Osteoblast (primary cell): ENCODE measurements around the gene TCF19. TPM values are rescaled to one million over a fixed set of nuclear protein-coding genes. Genes with fewer than 3 reads are reported as not detected.

Source experiments
- DNase-seq: peaks from one replicate; pipeline ENCODE4 v3.0.0; 2011; ENCODE audit warnings: low spot score, mixed read lengths; ENCODE audit not compliant: insufficient read length; ENCODE audit errors: missing footprints
- H2AFZ ChIP-seq: 2 replicates; pipeline ENCODE4 v1.6.0; 2011; ENCODE audit warnings: mild to moderate bottlenecking, low read length
- H3K27ac ChIP-seq: 2 replicates; pipeline ENCODE4 v1.5.1; 2011; ENCODE audit warnings: mild to moderate bottlenecking, low read depth, low read length, moderate library complexity
- H3K27me3 ChIP-seq: 2 replicates; pipeline ENCODE4 v1.6.0; 2012; ENCODE audit warnings: mild to moderate bottlenecking, control low read depth, inconsistent platforms, low read length, moderate library complexity; ENCODE audit not compliant: insufficient read depth
- H3K36me3 ChIP-seq: 2 replicates; pipeline ENCODE4 v1.5.1; 2011; ENCODE audit warnings: mild to moderate bottlenecking, low read length, control low read depth, moderate library complexity; ENCODE audit not compliant: insufficient read depth
- H3K4me1 ChIP-seq: 2 replicates; pipeline ENCODE4 v1.5.1; 2011; ENCODE audit warnings: mild to moderate bottlenecking, low read length, control low read depth, moderate library complexity; ENCODE audit not compliant: insufficient read depth
- H3K4me2 ChIP-seq: 2 replicates; pipeline ENCODE4 v1.6.0; 2011; ENCODE audit warnings: mild to moderate bottlenecking, low read length; ENCODE audit not compliant: insufficient read depth
- H3K4me3 ChIP-seq: fragments of 200-600 bp; sonication (generic); 3 replicates; pipeline ENCODE4 v1.5.1; 2012; ENCODE audit warnings: mild to moderate bottlenecking, low read length, inconsistent platforms; ENCODE audit not compliant: insufficient read depth
- H3K79me2 ChIP-seq: 2 replicates; pipeline ENCODE4 v1.6.0; 2012; ENCODE audit warnings: mild to moderate bottlenecking, low read length, control low read depth, inconsistent platforms; ENCODE audit not compliant: insufficient read depth
- H3K9me3 ChIP-seq: 2 replicates; pipeline ENCODE4 v1.5.1; 2011; ENCODE audit warnings: low read depth, low read length, control low read depth
- H4K20me1 ChIP-seq: 2 replicates; pipeline ENCODE4 v1.6.0; 2012; ENCODE audit warnings: mild to moderate bottlenecking, low read length, control low read depth; ENCODE audit not compliant: insufficient read depth
- CTCF ChIP-seq: IDR thresholded peaks from 2 replicates; pipeline ENCODE4 v1.5.1; 2011; ENCODE audit warnings: mild to moderate bottlenecking, low read depth, low read length, moderate library complexity; ENCODE audit errors: extremely low read depth
- total RNA-seq: library from RNA; depleted of rRNA; stranded (reverse); fragments of >200 nt; gene quantifications from 2 replicates; pipeline ENCODE4 v1.2.3, GENCODE V29; 2012

The TCF19 gene
- total RNA-seq, 1 donor = 5.8 TPM

- no peak overlapping the region for H3K27ac ChIP-seq
- peaks cover 4% of the 10 kb centered on the region for H3K4me1 ChIP-seq
- H4K20me1 ChIP-seq = no peaks in the 10 kb centered on the region
- no peak overlapping the region for H3K4me2 ChIP-seq
- no peaks in the 10 kb centered on the region for H3K9me3 ChIP-seq
- H3K79me2 ChIP-seq = no peaks in the 10 kb centered on the region
- no peak overlapping the region for H2AFZ ChIP-seq
- TF ChIP-seq CTCF = no peak
- no peak overlapping the region for H3K4me3 ChIP-seq
- H3K36me3 ChIP-seq = no peaks in the 10 kb centered on the region
- no peaks in the 10 kb centered on the region for H3K27me3 ChIP-seq
- DNase-seq = no peak
These were observed 12.7 kb downstream of the TCF19 start for GRCh38 chr6:31170987-31171671.

- Histone ChIP-seq H3K4me3 (no peak overlapping the region), H3K36me3 (no peaks in the 10 kb centered on the region), H2AFZ (no peak overlapping the region), H3K27ac (no peak overlapping the region), H3K27me3 (no peaks in the 10 kb centered on the region), H3K79me2 (no peaks in the 10 kb centered on the region), H3K9me3 (no peaks in the 10 kb centered on the region), H4K20me1 (no peaks in the 10 kb centered on the region), H3K4me2 (no peak overlapping the region), H3K4me1 (peaks cover 7% of the 10 kb centered on the region)
- no peak for TF ChIP-seq CTCF
- DNase-seq = no peak
These were observed 13.8 kb downstream of the TCF19 start for GRCh38 chr6:31171931-31172905.

DNA sequence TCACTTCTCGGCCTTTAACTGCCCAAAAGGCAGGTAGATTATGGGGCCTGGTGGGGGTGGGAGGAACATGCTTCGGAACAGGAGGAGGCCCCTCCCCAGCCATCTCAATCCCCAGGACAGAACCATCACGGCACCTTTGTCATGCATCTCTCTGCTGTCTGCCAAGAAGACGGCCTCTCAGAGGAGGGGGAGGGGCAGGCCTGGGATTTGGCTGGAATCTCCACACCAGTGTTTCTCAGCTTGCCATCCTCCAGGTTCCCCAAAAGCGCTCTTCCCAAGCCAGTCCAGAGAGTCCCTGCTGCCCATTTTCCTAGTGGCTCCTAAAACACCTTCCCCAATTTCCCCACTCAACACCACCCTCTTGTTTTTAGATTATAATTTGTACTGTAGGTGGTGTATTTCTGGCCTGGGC, 14.6 kb downstream of the TCF19 start:
- H3K4me3 ChIP-seq = no peak overlapping the region
- H2AFZ ChIP-seq = no peak overlapping the region
- H3K4me1 ChIP-seq = peaks cover 7% of the 10 kb centered on the region
- H3K4me2 ChIP-seq = no peak overlapping the region
- H3K27me3 ChIP-seq = no peaks in the 10 kb centered on the region
- H4K20me1 ChIP-seq = no peaks in the 10 kb centered on the region
- H3K27ac ChIP-seq = no peak overlapping the region
- no peak for TF ChIP-seq CTCF
- no peaks in the 10 kb centered on the region for H3K9me3 ChIP-seq
- H3K79me2 ChIP-seq = no peaks in the 10 kb centered on the region
- no peak for DNase-seq
- no peaks in the 10 kb centered on the region for H3K36me3 ChIP-seq

- H3K4me3 ChIP-seq = no peak overlapping the region
- no peak overlapping the region for H3K4me2 ChIP-seq
- H2AFZ ChIP-seq = no peak overlapping the region
- no peaks in the 10 kb centered on the region for H3K27me3 ChIP-seq
- H3K79me2 ChIP-seq = no peaks in the 10 kb centered on the region
- no peaks in the 10 kb centered on the region for H3K9me3 ChIP-seq
- peak; percentile 83 for DNase-seq
- no peak for TF ChIP-seq CTCF
- H4K20me1 ChIP-seq = no peaks in the 10 kb centered on the region
- no peaks in the 10 kb centered on the region for H3K36me3 ChIP-seq
- H3K27ac ChIP-seq = no peak overlapping the region
- peaks cover 7% of the 10 kb centered on the region for H3K4me1 ChIP-seq
These were observed 15.0 kb downstream of the TCF19 start for GRCh38 chr6:31173406-31173805.
